Neural cell (in vitro differentiated cells): ENCODE results near the gene CHRNA9. TPM values are rescaled to one million over a fixed set of nuclear protein-coding genes. Genes with fewer than 3 reads are reported as not detected.

Source experiments
- H2AFZ ChIP-seq: fragments of 200-600, 300-800 bp; sonication (generic), shearing (Covaris generic); 2 replicates; pipeline ENCODE4 v1.6.0; 2014; ENCODE audit warnings: low read depth, mild to moderate bottlenecking, antibody characterized with exemption, low read length, moderate library complexity
- H3F3A ChIP-seq: fragments of 200-600 bp; shearing (Covaris generic); 2 replicates; pipeline ENCODE4 v1.6.1; 2016; ENCODE audit warnings: mild to moderate bottlenecking, moderate library complexity, mixed read lengths, antibody characterized with exemption, low read length; ENCODE audit not compliant: insufficient read depth, poor library complexity, severe bottlenecking
- H3K27ac ChIP-seq: fragments of 200-600, 300-800 bp; sonication (generic), shearing (Covaris generic); 2 replicates; pipeline ENCODE4 v1.5.1; 2014; ENCODE audit warnings: mild to moderate bottlenecking, low read length, moderate library complexity
- H3K27me3 ChIP-seq: fragments of 300-800, 200-600 bp; sonication (generic), shearing (Covaris generic); 2 replicates; pipeline ENCODE4 v1.6.0; 2014; ENCODE audit warnings: mild to moderate bottlenecking, low read depth, low read length, moderate library complexity; ENCODE audit not compliant: insufficient read depth
- H3K36me3 ChIP-seq: fragments of 300-800, 200-600 bp; sonication (generic), shearing (Covaris generic); 2 replicates; pipeline ENCODE4 v1.5.1; 2014; ENCODE audit warnings: mild to moderate bottlenecking, antibody characterized with exemption, low read length, moderate library complexity; ENCODE audit not compliant: insufficient read depth
- H3K4me2 ChIP-seq: fragments of 300-800, 200-600 bp; sonication (generic), shearing (Covaris generic); 2 replicates; pipeline ENCODE4 v1.6.0; 2014; ENCODE audit warnings: mild to moderate bottlenecking, low read length
- H3K4me3 ChIP-seq: fragments of 300-800, 200-600 bp; sonication (generic), shearing (Covaris generic); 2 replicates; pipeline ENCODE4 v1.5.1; 2014; ENCODE audit warnings: mild to moderate bottlenecking, low read length, moderate library complexity
- H3K79me2 ChIP-seq: fragments of 200-600 bp; shearing (Covaris generic); replicated peaks from 2 replicates; pipeline ENCODE4 v1.6.0; 2014; ENCODE audit warnings: mild to moderate bottlenecking, low read length, moderate library complexity; ENCODE audit not compliant: insufficient read depth
- H3K9ac ChIP-seq: fragments of 300-800, 200-600 bp; sonication (generic), shearing (Covaris generic); 2 replicates; pipeline ENCODE4 v1.6.1; 2016; ENCODE audit warnings: mild to moderate bottlenecking, low read length, mixed read lengths
- H3K9me2 ChIP-seq: fragments of 200-600 bp; shearing (Covaris generic); 2 replicates; pipeline ENCODE4 v1.6.1; 2016; ENCODE audit warnings: mild to moderate bottlenecking, low read length, mixed read lengths; ENCODE audit not compliant: insufficient read depth
- H3K9me3 ChIP-seq: fragments of 200-600, 300-800 bp; sonication (generic), shearing (Covaris generic); 2 replicates; pipeline ENCODE4 v1.6.1; 2016; ENCODE audit warnings: mild to moderate bottlenecking, mixed run types, low read length, moderate library complexity, mixed read lengths
- H4K20me1 ChIP-seq: fragments of 200-600 bp; shearing (Covaris generic); 2 replicates; pipeline ENCODE4 v1.6.1; 2016; ENCODE audit warnings: mild to moderate bottlenecking, mixed run types; ENCODE audit not compliant: insufficient read depth
- CTCF ChIP-seq: fragments of 450-650 bp; IDR thresholded peaks from 2 replicates; pipeline ENCODE4 v1.5.1; 2014; ENCODE audit warnings: antibody characterized with exemption, mild to moderate bottlenecking, moderate library complexity; ENCODE audit not compliant: poor library complexity, severe bottlenecking
- EP300 ChIP-seq: fragments of 450-650 bp; conservative IDR thresholded peaks from 2 replicates; pipeline ENCODE4 v1.6.1; 2014; ENCODE audit warnings: antibody characterized with exemption, mild to moderate bottlenecking, moderate library complexity; ENCODE audit not compliant: poor library complexity, severe bottlenecking
- EZH2 ChIP-seq: fragments of 200-600, 300-800 bp; shearing (Covaris generic), sonication (generic); IDR thresholded peaks from 2 replicates; pipeline ENCODE4 v1.6.1; 2014; ENCODE audit warnings: antibody characterized with exemption, low read length, borderline replicate concordance, mild to moderate bottlenecking; ENCODE audit not compliant: insufficient read depth, poor library complexity, severe bottlenecking
- MXI1 ChIP-seq: fragments of 450-650 bp; conservative IDR thresholded peaks from 2 replicates; pipeline ENCODE4 v1.6.1; 2014; ENCODE audit warnings: antibody characterized with exemption, mild to moderate bottlenecking; ENCODE audit not compliant: poor library complexity, severe bottlenecking
- POLR2AphosphoS5 ChIP-seq: IDR thresholded peaks from 2 replicates; pipeline ENCODE4 v1.6.1; 2012
- RAD21 ChIP-seq: fragments of 450-650 bp; conservative IDR thresholded peaks from 2 replicates; pipeline ENCODE4 v1.6.1; 2014; ENCODE audit warnings: antibody characterized with exemption, mild to moderate bottlenecking, moderate library complexity
- REST ChIP-seq: IDR thresholded peaks from 2 replicates; pipeline ENCODE4 v1.6.1; 2012; ENCODE audit warnings: borderline replicate concordance
- SMC3 ChIP-seq: fragments of 450-650 bp; conservative IDR thresholded peaks from 2 replicates; pipeline ENCODE4 v1.6.1; 2014; ENCODE audit warnings: antibody characterized with exemption, mild to moderate bottlenecking, moderate library complexity; ENCODE audit not compliant: poor library complexity
- TAF1 ChIP-seq: IDR thresholded peaks from 2 replicates; pipeline ENCODE4 v1.6.1; 2012; ENCODE audit warnings: low read depth
- polyA plus RNA-seq: library from polyadenylated mRNA; depleted of rRNA; stranded (reverse); fragments of >200 nt; gene quantifications from 2 replicates; pipeline ENCODE4 v1.2.3, GENCODE V29; 2014

CHRNA9 gene
- polyA plus RNA-seq, 1 donor from 2014 or later: 0.10 TPM

- H3K9ac ChIP-seq: no peak overlapping the region
- H2AFZ ChIP-seq: no peak overlapping the region
- H3K36me3 ChIP-seq: no peaks in the 10 kb centered on the region
- H3K27ac ChIP-seq: no peak overlapping the region
- H3K27me3 ChIP-seq: no peaks in the 10 kb centered on the region
- no peak overlapping the region for H3K4me2 ChIP-seq
- H3K9me2 ChIP-seq: no peaks in the 10 kb centered on the region
- no peaks in the 10 kb centered on the region for H3F3A ChIP-seq
- H3K9me3 ChIP-seq: no peaks in the 10 kb centered on the region
- no peaks in the 10 kb centered on the region for H4K20me1 ChIP-seq
- no peaks in the 10 kb centered on the region for H3K79me2 ChIP-seq
- H3K4me3 ChIP-seq: no peak overlapping the region
- no peak for TF ChIP-seq MXI1
- TF ChIP-seq RAD21: no peak
- TF ChIP-seq REST: no peak
- no peak for TF ChIP-seq CTCF
- TF ChIP-seq EZH2: no peak
- TF ChIP-seq TAF1: no peak
- no peak for TF ChIP-seq POLR2AphosphoS5
- no peak for TF ChIP-seq EP300
- TF ChIP-seq SMC3: no peak
These were observed 2.4 kb downstream of the CHRNA9 start for GRCh38 chr4:40337523-40337922.

GRCh38 chr4:40340030-40340429 is 4.9 kb downstream of the CHRNA9 start:
- no peaks in the 10 kb centered on the region for H4K20me1 ChIP-seq
- no peak overlapping the region for H3K9ac ChIP-seq
- H3K4me2 ChIP-seq: no peak overlapping the region
- H3K4me3 ChIP-seq: no peak overlapping the region
- H2AFZ ChIP-seq: no peak overlapping the region
- TF ChIP-seq EP300 (no peak), POLR2AphosphoS5 (no peak), SMC3 (no peak), EZH2 (no peak)
- no peaks in the 10 kb centered on the region for H3K27me3 ChIP-seq
- no peaks in the 10 kb centered on the region for H3K36me3 ChIP-seq
- H3F3A ChIP-seq: no peaks in the 10 kb centered on the region
- H3K9me3 ChIP-seq: no peaks in the 10 kb centered on the region
- H3K9me2 ChIP-seq: no peaks in the 10 kb centered on the region
- H3K27ac ChIP-seq: no peak overlapping the region
- H3K79me2 ChIP-seq: no peaks in the 10 kb centered on the region
